GM12872 (cell line): ENCODE data around the gene GPR17.

Experiments
- CTCF ChIP-seq: IDR thresholded peaks from 3 replicates; pipeline ENCODE4 v1.5.1; 2011; ENCODE audit warnings: low read depth, mild to moderate bottlenecking, low read length, moderate library complexity; ENCODE audit not compliant: insufficient read depth

The GPR17 gene

GRCh38 chr2:127623388-127624319, 22.3 kb upstream of the GPR17 start:
- TF ChIP-seq CTCF: no peak

- TF ChIP-seq CTCF: no peak
These were observed 21.6 kb upstream of the GPR17 start for GRCh38 chr2:127624320-127624755.

GRCh38 chr2:127624756-127625571, 21.0 kb upstream of the GPR17 start:
- no peak for TF ChIP-seq CTCF

GRCh38 chr2:127625572-127625951, 20.4 kb upstream of the GPR17 start:
- no peak for TF ChIP-seq CTCF

- no peak for TF ChIP-seq CTCF
These were observed 19.8 kb upstream of the GPR17 start for GRCh38 chr2:127626175-127626574.

- no peak for TF ChIP-seq CTCF
These were observed 18.8 kb upstream of the GPR17 start for GRCh38 chr2:127626917-127627739.
